Esophagus muscularis mucosa (tissue), 3 donors: ENCODE data around the gene TM4SF18.
A peak's percentile ranks its signal among the peaks of the same experiment; 100 is the strongest.

Experiments
- POLR2A ChIP-seq: fragments of 450-650 bp; IDR thresholded peaks from one replicate; pipeline ENCODE4 v1.6.1; 2017; ENCODE audit warnings: antibody characterized with exemption, moderate library complexity, mild to moderate bottlenecking, low read depth
- TF ChIP-seq, protein P1 (sequence below), 3 experiments: fragments of 200-600 bp in 2 of 3; fragments of 450-650 bp in 1 of 3; sonication (generic) in 2 of 3; IDR thresholded peaks; one replicate each; pipeline ENCODE4 v1.5.1; 2017 to 2019; ENCODE audit warnings: antibody characterized with exemption in 3 of 3, mild to moderate bottlenecking in 2 of 3, moderate library complexity in 1 of 3

DNA sequence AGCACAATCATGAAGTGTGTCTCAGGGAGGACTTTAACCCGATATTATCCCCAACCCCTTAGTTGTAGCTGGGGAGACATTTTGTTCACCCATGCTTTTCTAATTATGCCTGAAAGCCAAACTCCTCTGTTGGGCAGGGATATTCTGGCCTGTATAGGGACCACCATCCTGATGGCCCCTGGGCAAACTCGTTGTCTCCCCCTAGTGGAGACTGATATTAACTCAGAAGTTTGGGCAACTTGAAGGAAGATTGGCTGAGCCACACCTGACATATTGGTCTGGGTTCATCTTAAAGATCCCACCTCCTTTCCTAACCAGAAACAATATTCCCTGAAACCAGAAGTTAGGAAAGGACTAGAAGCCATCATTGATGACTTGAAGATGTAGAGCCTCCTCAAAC lies 42.3 kb downstream of the TM4SF18 start:
- TF ChIP-seq POLR2A: no peak
- TF ChIP-seq, protein P1, sequence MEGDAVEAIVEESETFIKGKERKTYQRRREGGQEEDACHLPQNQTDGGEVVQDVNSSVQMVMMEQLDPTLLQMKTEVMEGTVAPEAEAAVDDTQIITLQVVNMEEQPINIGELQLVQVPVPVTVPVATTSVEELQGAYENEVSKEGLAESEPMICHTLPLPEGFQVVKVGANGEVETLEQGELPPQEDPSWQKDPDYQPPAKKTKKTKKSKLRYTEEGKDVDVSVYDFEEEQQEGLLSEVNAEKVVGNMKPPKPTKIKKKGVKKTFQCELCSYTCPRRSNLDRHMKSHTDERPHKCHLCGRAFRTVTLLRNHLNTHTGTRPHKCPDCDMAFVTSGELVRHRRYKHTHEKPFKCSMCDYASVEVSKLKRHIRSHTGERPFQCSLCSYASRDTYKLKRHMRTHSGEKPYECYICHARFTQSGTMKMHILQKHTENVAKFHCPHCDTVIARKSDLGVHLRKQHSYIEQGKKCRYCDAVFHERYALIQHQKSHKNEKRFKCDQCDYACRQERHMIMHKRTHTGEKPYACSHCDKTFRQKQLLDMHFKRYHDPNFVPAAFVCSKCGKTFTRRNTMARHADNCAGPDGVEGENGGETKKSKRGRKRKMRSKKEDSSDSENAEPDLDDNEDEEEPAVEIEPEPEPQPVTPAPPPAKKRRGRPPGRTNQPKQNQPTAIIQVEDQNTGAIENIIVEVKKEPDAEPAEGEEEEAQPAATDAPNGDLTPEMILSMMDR (IDR thresholded peaks at IDR 0.05): peak in 1 of 3 experiments; percentile 21
